MM.1S (cell line): ENCODE results near the gene HIGD2A.
"Not testable (repeated sequence)": the region's sequence is repeated elsewhere in the genome, so short reads cannot be mapped to it uniquely, and the experiment has no call there.

Source experiments
- DNase-seq: peaks from one replicate; pipeline ENCODE4 v3.0.0-alpha.2; 2015
- H2AFZ ChIP-seq: fragments of 300-600 bp; sonication (generic); 2 replicates; pipeline ENCODE4 v1.6.0; 2016; ENCODE audit warnings: antibody characterized with exemption, low read length
- H3F3A ChIP-seq: fragments of 300-600 bp; sonication (generic); 2 replicates; pipeline ENCODE4 v1.6.1; 2016; ENCODE audit warnings: mild to moderate bottlenecking, antibody characterized with exemption, low read length, moderate library complexity, mixed read lengths; ENCODE audit not compliant: insufficient read depth
- H3K27ac ChIP-seq: fragments of 300-600 bp; sonication (generic); 2 replicates; pipeline ENCODE4 v1.5.1; 2016; ENCODE audit warnings: mild to moderate bottlenecking, low read length
- H3K27me3 ChIP-seq: fragments of 300-600 bp; sonication (generic); replicated peaks from 2 replicates; pipeline ENCODE4 v1.6.0; 2016; ENCODE audit warnings: low read length; ENCODE audit not compliant: insufficient read depth
- H3K36me3 ChIP-seq: fragments of 300-600 bp; sonication (generic); replicated peaks from 2 replicates; pipeline ENCODE4 v1.6.1; 2016; ENCODE audit warnings: mild to moderate bottlenecking, low read length, mixed read lengths; ENCODE audit not compliant: insufficient read depth
- H3K4me1 ChIP-seq: fragments of 300-600 bp; sonication (generic); 2 replicates; pipeline ENCODE4 v1.6.1; 2016; ENCODE audit warnings: low read length, mixed read lengths
- H3K4me2 ChIP-seq: fragments of 300-600 bp; sonication (generic); 2 replicates; pipeline ENCODE4 v1.6.0; 2016; ENCODE audit warnings: low read depth, low read length
- H3K4me3 ChIP-seq: fragments of 300-600 bp; sonication (generic); 2 replicates; pipeline ENCODE4 v1.5.1; 2016; ENCODE audit warnings: low read length, mixed read lengths
- H3K79me2 ChIP-seq: fragments of 300-600 bp; sonication (generic); 2 replicates; pipeline ENCODE4 v1.6.1; 2016; ENCODE audit warnings: mixed run types, low read length, mixed read lengths
- H3K9ac ChIP-seq: fragments of 300-600 bp; sonication (generic); 2 replicates; pipeline ENCODE4 v1.6.1; 2016; ENCODE audit warnings: low read length, mixed read lengths
- H3K9me2 ChIP-seq: fragments of 300-600 bp; sonication (generic); replicated peaks from 2 replicates; pipeline ENCODE4 v1.6.1; 2016; ENCODE audit warnings: mild to moderate bottlenecking, low read length, mixed read lengths; ENCODE audit not compliant: insufficient read depth
- H3K9me3 ChIP-seq: fragments of 300-600 bp; sonication (generic); replicated peaks from 2 replicates; pipeline ENCODE4 v1.6.1; 2016; ENCODE audit warnings: mild to moderate bottlenecking, low read length, mixed read lengths; ENCODE audit not compliant: insufficient read depth
- H4K20me1 ChIP-seq: fragments of 300-600 bp; sonication (generic); 2 replicates; pipeline ENCODE4 v1.6.1; 2016; ENCODE audit warnings: mild to moderate bottlenecking, low read length, moderate library complexity, mixed read lengths; ENCODE audit not compliant: insufficient read depth
- CTCF ChIP-seq: fragments of 300-600 bp; sonication (generic); IDR thresholded peaks from 2 replicates; pipeline ENCODE4 v1.5.1; 2016; ENCODE audit warnings: antibody characterized with exemption, low read length, mixed read lengths
- EZH2 ChIP-seq: fragments of 300-600 bp; sonication (generic); optimal IDR thresholded peaks from 2 replicates; pipeline ENCODE3; 2017; ENCODE audit warnings: low read depth, mild to moderate bottlenecking, antibody characterized with exemption, low read length, mixed read lengths
- EZH2phosphoT487 ChIP-seq: fragments of 300-600 bp; sonication (generic); IDR thresholded peaks from 2 replicates; pipeline ENCODE4 v1.6.1; 2018; ENCODE audit warnings: antibody characterized with exemption, low read length

The HIGD2A gene

GRCh38 chr5:176405656-176406435 is 17.3 kb downstream of the HIGD2A start:
- H3F3A ChIP-seq = peaks cover 17% of the 10 kb centered on the region
- peak overlapping the region; percentile 79; the same call in 1 of the 2 replicates for H3K4me2 ChIP-seq
- no peak for DNase-seq
- no peaks in the 10 kb centered on the region for H3K9me2 ChIP-seq
- TF ChIP-seq EZH2 = no peak
- TF ChIP-seq EZH2phosphoT487 = no peak
- TF ChIP-seq CTCF = 0 out of 2 replicates have a peak, but pooled peaks have one; percentile 4
- H3K36me3 ChIP-seq = no peaks in the 10 kb centered on the region; the same call in 1 of the 2 replicates
- H3K9me3 ChIP-seq = no peaks in the 10 kb centered on the region
- H3K27ac ChIP-seq = peak overlapping the region; percentile 87; the same call in 1 of the 2 replicates
- H3K79me2 ChIP-seq = peaks cover 16% of the 10 kb centered on the region
- no peak overlapping the region for H3K9ac ChIP-seq
- no peak overlapping the region for H3K4me3 ChIP-seq
- no peaks in the 10 kb centered on the region for H3K27me3 ChIP-seq
- no peaks in the 10 kb centered on the region for H4K20me1 ChIP-seq
- no peak overlapping the region for H2AFZ ChIP-seq
- H3K4me1 ChIP-seq = peaks cover 24% of the 10 kb centered on the region

GRCh38 chr5:176406436-176407052 is 18.0 kb downstream of the HIGD2A start:
- Histone ChIP-seq H3K4me2 (peak overlapping the region; percentile 79), H4K20me1 (no peaks in the 10 kb centered on the region), H2AFZ (0 out of 2 replicates have a peak overlapping the region, but pooled peaks have one; percentile 19), H3K36me3 (no peaks in the 10 kb centered on the region; the same call in 1 of the 2 replicates), H3K4me1 (peaks cover 31% of the 10 kb centered on the region), H3K9me3 (no peaks in the 10 kb centered on the region), H3K79me2 (peaks cover 16% of the 10 kb centered on the region), H3K27me3 (no peaks in the 10 kb centered on the region), H3F3A (peaks cover 17% of the 10 kb centered on the region), H3K9ac (peak overlapping the region; percentile 36; the same call in 1 of the 2 replicates), H3K9me2 (no peaks in the 10 kb centered on the region), H3K4me3 (peak overlapping the region; percentile 39), H3K27ac (peak overlapping the region; percentile 87)
- TF ChIP-seq CTCF (peak; percentile 43), EZH2 (no peak)
- peak; percentile 92 for DNase-seq

- H3K9me3 ChIP-seq = no peaks in the 10 kb centered on the region
- no peaks in the 10 kb centered on the region for H3K9me2 ChIP-seq
- no peak overlapping the region for H3K4me3 ChIP-seq
- no peak overlapping the region for H2AFZ ChIP-seq
- no peak for TF ChIP-seq CTCF
- no peak for TF ChIP-seq EZH2
- no peak for TF ChIP-seq EZH2phosphoT487
- peaks cover 17% of the 10 kb centered on the region for H3F3A ChIP-seq
- peak overlapping the region; percentile 87 for H3K27ac ChIP-seq
- H3K36me3 ChIP-seq = no peaks in the 10 kb centered on the region; the same call in 1 of the 2 replicates
- no peaks in the 10 kb centered on the region for H4K20me1 ChIP-seq
- peak overlapping the region; percentile 79; the same call in 1 of the 2 replicates for H3K4me2 ChIP-seq
- DNase-seq = no peak
- no peaks in the 10 kb centered on the region for H3K27me3 ChIP-seq
- H3K4me1 ChIP-seq = peaks cover 33% of the 10 kb centered on the region
- peak overlapping the region; percentile 36; the same call in 1 of the 2 replicates for H3K9ac ChIP-seq
- H3K79me2 ChIP-seq = peaks cover 22% of the 10 kb centered on the region
Observed at GRCh38 chr5:176407456-176408251, 19.1 kb downstream of the HIGD2A start.

- Histone ChIP-seq H3K4me1 (peaks cover 33% of the 10 kb centered on the region), H3F3A (peaks cover 17% of the 10 kb centered on the region), H3K79me2 (peaks cover 28% of the 10 kb centered on the region)
- H3K27ac ChIP-seq, H3K4me2 ChIP-seq, H3K9me2 ChIP-seq, H3K27me3 ChIP-seq, H3K9ac ChIP-seq, H3K9me3 ChIP-seq, H3K36me3 ChIP-seq, DNase-seq, H4K20me1 ChIP-seq, H3K4me3 ChIP-seq, H2AFZ ChIP-seq: not testable (repeated sequence)
Observed at GRCh38 chr5:176408252-176408573, 19.7 kb downstream of the HIGD2A start.
